ENCODE measurements around the gene CCDC33.

Gene CCDC33

GRCh38 chr15:74262625-74263024 is 26.5 kb downstream of the CCDC33 start:
- TF ChIP-seq CTCF (IDR thresholded peaks at IDR 0.05; ENCODE audit: insufficient read depth, low read length), result no peak
- TF ChIP-seq REST (IDR thresholded peaks at IDR 0.05; ENCODE audit: insufficient replicate concordance, low read depth), result no peak
- no peak for TF ChIP-seq POLR2AphosphoS5 (IDR thresholded peaks at IDR 0.05; ENCODE audit: low read depth)
- no peak for TF ChIP-seq GABPA (IDR thresholded peaks at IDR 0.05; ENCODE audit: low read depth)
- TF ChIP-seq SPI1 (IDR thresholded peaks at IDR 0.05; ENCODE audit: borderline replicate concordance, low read depth), result no peak
- H3K27me3 ChIP-seq (ENCODE audit: insufficient read depth, poor library complexity, severe bottlenecking), result no peaks in the 10 kb centered on the region
- no peak overlapping the region for H3K4me3 ChIP-seq (replicated peaks; ENCODE audit: insufficient read depth, low read length)
- DNase-seq (ENCODE audit: low read depth in 1 of 2, low spot score in 1 of 2), result no peak
- H3K27ac ChIP-seq (replicated peaks), result no peak overlapping the region

- TF ChIP-seq SPI1 (IDR thresholded peaks at IDR 0.05; ENCODE audit: borderline replicate concordance, low read depth) (no peak; the same call in 1 of the 2 replicates), GABPA (IDR thresholded peaks at IDR 0.05; ENCODE audit: low read depth) (no peak), CTCF (IDR thresholded peaks at IDR 0.05; ENCODE audit: insufficient read depth, low read length) (no peak), POLR2AphosphoS5 (IDR thresholded peaks at IDR 0.05; ENCODE audit: low read depth) (no peak), REST (IDR thresholded peaks at IDR 0.05; ENCODE audit: insufficient replicate concordance, low read depth) (no peak)
- Histone ChIP-seq H3K27me3 (ENCODE audit: insufficient read depth, poor library complexity, severe bottlenecking) (no peaks in the 10 kb centered on the region), H3K4me3 (replicated peaks; ENCODE audit: insufficient read depth, low read length) (no peak overlapping the region), H3K27ac (replicated peaks) (no peak overlapping the region)
- no peak for DNase-seq (ENCODE audit: low read depth in 1 of 2, low spot score in 1 of 2)
These were observed 27.3 kb downstream of the CCDC33 start for GRCh38 chr15:74263466-74263865.

GRCh38 chr15:74264081-74264501 is 28.0 kb downstream of the CCDC33 start:
- DNase-seq (ENCODE audit: low read depth in 1 of 2, low spot score in 1 of 2), result no peak

More at GRCh38 chr15:74264081-74264501, 28.0 kb downstream of the CCDC33 start:
- Histone ChIP-seq H3K4me3 (replicated peaks; ENCODE audit: insufficient read depth, low read length) (no peak overlapping the region), H3K27ac (replicated peaks) (no peak overlapping the region), H3K27me3 (ENCODE audit: insufficient read depth, poor library complexity, severe bottlenecking) (no peaks in the 10 kb centered on the region)
- TF ChIP-seq POLR2AphosphoS5 (IDR thresholded peaks at IDR 0.05; ENCODE audit: low read depth) (no peak), CTCF (IDR thresholded peaks at IDR 0.05; ENCODE audit: insufficient read depth, low read length) (no peak), GABPA (IDR thresholded peaks at IDR 0.05; ENCODE audit: low read depth) (no peak), REST (IDR thresholded peaks at IDR 0.05; ENCODE audit: insufficient replicate concordance, low read depth) (no peak)

Data from HL-60 (cell line).